Measurements from ENCODE around the gene PRKN. TPM values are rescaled to one million over a fixed set of nuclear protein-coding genes. Genes with fewer than 3 reads are reported as not detected.
"Not testable (repeated sequence)": the region's sequence is repeated elsewhere in the genome, so short reads cannot be mapped to it uniquely, and the experiment has no call there.

The PRKN gene
- total and polyA plus RNA-seq, 2 donors (not counting 3 experiments of a cell fraction or from before 2014, with no cell fraction given), result 0.06 TPM; not detected in 1

DNA sequence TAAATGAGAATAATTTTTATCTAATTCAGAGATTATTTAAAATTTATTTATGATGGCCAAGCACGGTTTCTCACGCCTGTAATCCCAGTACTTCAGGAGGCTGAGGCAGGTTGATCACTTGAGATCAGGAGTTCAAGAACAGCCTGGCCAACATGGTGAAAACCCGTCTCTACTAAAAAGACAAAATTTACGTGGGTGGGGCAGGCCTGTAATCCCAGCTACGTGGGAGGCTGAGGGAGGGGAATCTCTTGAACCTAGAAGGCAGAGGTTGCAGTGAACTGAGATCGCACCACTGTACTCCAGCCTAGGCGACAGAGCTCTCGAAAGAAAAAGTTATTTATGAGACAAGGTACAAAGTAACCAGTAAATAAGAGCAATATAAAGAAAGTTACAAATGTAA is 1394.2 kb downstream of the PRKN start:
- dilution Hi-C loops (cut with MboI; ENCODE audit: extremely low pct_ligation_motif_present, low sequenced_read_pairs) (no loop called here), intact Hi-C loops (cut with micrococcal nuclease) (no loop called here)
- Histone ChIP-seq H3K9me1 (replicated peaks; ENCODE audit: control insufficient read depth, extremely low read depth, insufficient read depth, low read length) (no peaks in the 10 kb centered on the region), H2AFZ (ENCODE audit: low read depth, low read length) (no peak overlapping the region), H3K27ac (ENCODE audit: insufficient read depth, low read depth, low read length) (no peak overlapping the region), H3K4me3 (replicated peaks in 1 of 3; ENCODE audit: insufficient read depth in 1 of 3, low read depth in 1 of 3, low read length in 3 of 3) (no peak overlapping the region), H3K4me1 (ENCODE audit: control insufficient read depth, extremely low read depth, insufficient read depth, low read length) (no peaks in the 10 kb centered on the region), H3K9me3 (replicated peaks; ENCODE audit: control insufficient read depth, insufficient read depth, low read length) (no peaks in the 10 kb centered on the region), H3K9ac (replicated peaks; ENCODE audit: extremely low read depth, insufficient read depth, low read length) (no peak overlapping the region), H3K4me2 (ENCODE audit: insufficient read depth, low read length) (no peak overlapping the region), H3K79me2 (ENCODE audit: control insufficient read depth, insufficient read depth, low read length) (no peaks in the 10 kb centered on the region), H3K27me3 (ENCODE audit: control insufficient read depth in 2 of 2, insufficient read depth in 2 of 2, low read length in 2 of 2) (no peaks in the 10 kb centered on the region), H4K20me1 (replicated peaks; ENCODE audit: control insufficient read depth, extremely low read depth, insufficient read depth, low read length) (no peaks in the 10 kb centered on the region), H3K36me3 (ENCODE audit: control insufficient read depth in 2 of 2, extremely low read depth in 1 of 2, insufficient read depth in 2 of 2, low read length in 2 of 2) (no peaks in the 10 kb centered on the region)
- FAIRE-seq (no peak), DNase-seq (ENCODE audit: low read depth, low spot score) (no peak)
- ChIA-PET CTCF (no interaction called here), POLR2A (no interaction called here)
- TF ChIP-seq MYC (IDR thresholded peaks at IDR 0.05; ENCODE audit: low read depth, low read length) (no peak), JUN (IDR thresholded peaks at IDR 0.05; ENCODE audit: borderline replicate concordance, insufficient read depth, insufficient read length, low read depth) (no peak), POLR2A (IDR thresholded peaks at IDR 0.05; ENCODE audit: low read depth, low read length) (no peak), GATA2 (IDR thresholded peaks at IDR 0.05; ENCODE audit: insufficient read depth, insufficient read length, low read depth, low read length) (no peak), EZH2 (IDR thresholded peaks at IDR 0.05; ENCODE audit: borderline replicate concordance, low read depth, low read length, severe bottlenecking) (no peak), FOS (IDR thresholded peaks at IDR 0.05; ENCODE audit: borderline replicate concordance, insufficient read depth, low read length) (no peak), POLR2AphosphoS5 (IDR thresholded peaks at IDR 0.05; ENCODE audit: insufficient read depth, low read depth, low read length) (no peak)
- TF ChIP-seq, protein P1, sequence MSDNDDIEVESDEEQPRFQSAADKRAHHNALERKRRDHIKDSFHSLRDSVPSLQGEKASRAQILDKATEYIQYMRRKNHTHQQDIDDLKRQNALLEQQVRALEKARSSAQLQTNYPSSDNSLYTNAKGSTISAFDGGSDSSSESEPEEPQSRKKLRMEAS (IDR thresholded peaks at IDR 0.05; ENCODE audit: insufficient read depth, insufficient read length), result no peak
- TF ChIP-seq, protein P2, sequence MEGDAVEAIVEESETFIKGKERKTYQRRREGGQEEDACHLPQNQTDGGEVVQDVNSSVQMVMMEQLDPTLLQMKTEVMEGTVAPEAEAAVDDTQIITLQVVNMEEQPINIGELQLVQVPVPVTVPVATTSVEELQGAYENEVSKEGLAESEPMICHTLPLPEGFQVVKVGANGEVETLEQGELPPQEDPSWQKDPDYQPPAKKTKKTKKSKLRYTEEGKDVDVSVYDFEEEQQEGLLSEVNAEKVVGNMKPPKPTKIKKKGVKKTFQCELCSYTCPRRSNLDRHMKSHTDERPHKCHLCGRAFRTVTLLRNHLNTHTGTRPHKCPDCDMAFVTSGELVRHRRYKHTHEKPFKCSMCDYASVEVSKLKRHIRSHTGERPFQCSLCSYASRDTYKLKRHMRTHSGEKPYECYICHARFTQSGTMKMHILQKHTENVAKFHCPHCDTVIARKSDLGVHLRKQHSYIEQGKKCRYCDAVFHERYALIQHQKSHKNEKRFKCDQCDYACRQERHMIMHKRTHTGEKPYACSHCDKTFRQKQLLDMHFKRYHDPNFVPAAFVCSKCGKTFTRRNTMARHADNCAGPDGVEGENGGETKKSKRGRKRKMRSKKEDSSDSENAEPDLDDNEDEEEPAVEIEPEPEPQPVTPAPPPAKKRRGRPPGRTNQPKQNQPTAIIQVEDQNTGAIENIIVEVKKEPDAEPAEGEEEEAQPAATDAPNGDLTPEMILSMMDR (IDR thresholded peaks at IDR 0.05; ENCODE audit: extremely low read depth in 1 of 2, insufficient read depth in 1 of 2, low read depth in 1 of 2, low read length in 2 of 2), result no peak
- no TSS peak for BruUV-seq (replicated peaks)

DNA sequence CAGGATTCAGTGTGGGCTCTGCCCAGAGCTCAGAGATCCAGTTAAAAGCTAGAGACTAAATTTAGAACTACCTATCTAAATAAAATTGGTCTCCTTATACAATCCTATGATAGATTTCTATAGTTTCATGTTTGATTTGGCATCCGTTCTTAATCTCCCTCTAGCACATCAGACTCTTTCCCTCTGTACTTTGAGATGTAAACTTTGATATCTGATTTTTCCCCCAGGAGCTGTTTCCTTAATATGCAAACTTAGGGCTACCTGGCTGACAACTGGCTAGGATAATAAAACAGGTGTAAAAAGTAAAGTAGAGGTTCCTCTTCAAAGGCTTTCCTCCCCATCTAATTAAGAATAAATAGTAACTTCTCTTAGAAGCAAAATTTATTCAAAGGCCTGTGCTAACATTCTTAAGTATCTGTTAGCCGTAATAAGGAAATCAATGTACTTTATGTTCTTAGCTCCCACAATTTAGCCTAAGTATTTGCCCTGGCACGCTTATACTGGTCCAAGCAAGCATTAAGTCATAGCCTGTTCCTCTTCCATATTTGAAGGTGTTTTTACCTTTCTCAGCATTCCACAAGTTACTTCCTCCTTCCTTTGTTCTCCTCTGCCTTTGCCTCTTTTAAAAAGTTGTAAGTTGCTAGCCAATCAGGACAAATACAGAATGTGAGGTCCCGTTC is 1396.0 kb downstream of the PRKN start:
- H3K27me3 ChIP-seq (ENCODE audit: control insufficient read depth in 2 of 2, insufficient read depth in 2 of 2, low read length in 2 of 2); DNase-seq (ENCODE audit: low read depth, low spot score); H3K79me2 ChIP-seq (ENCODE audit: control insufficient read depth, insufficient read depth, low read length); H3K9me3 ChIP-seq (replicated peaks; ENCODE audit: control insufficient read depth, insufficient read depth, low read length); H3K36me3 ChIP-seq (ENCODE audit: control insufficient read depth in 2 of 2, extremely low read depth in 1 of 2, insufficient read depth in 2 of 2, low read length in 2 of 2); H4K20me1 ChIP-seq (replicated peaks; ENCODE audit: control insufficient read depth, extremely low read depth, insufficient read depth, low read length); dilution Hi-C loops (cut with MboI; ENCODE audit: extremely low pct_ligation_motif_present, low sequenced_read_pairs); H3K4me3 ChIP-seq (replicated peaks in 1 of 3; ENCODE audit: insufficient read depth in 1 of 3, low read depth in 1 of 3, low read length in 3 of 3); H3K9me1 ChIP-seq (replicated peaks; ENCODE audit: control insufficient read depth, extremely low read depth, insufficient read depth, low read length); CTCF ChIA-PET; BruUV-seq (replicated peaks); H3K4me1 ChIP-seq (ENCODE audit: control insufficient read depth, extremely low read depth, insufficient read depth, low read length); H3K9ac ChIP-seq (replicated peaks; ENCODE audit: extremely low read depth, insufficient read depth, low read length); H3K27ac ChIP-seq (ENCODE audit: insufficient read depth, low read depth, low read length); FAIRE-seq; H3K4me2 ChIP-seq (ENCODE audit: insufficient read depth, low read length); POLR2A ChIA-PET; intact Hi-C loops (cut with micrococcal nuclease); H2AFZ ChIP-seq (ENCODE audit: low read depth, low read length): not testable (repeated sequence)

Data from endothelial cell of umbilical vein (primary cell).